Activated CD8-positive, alpha-beta T cell treated with anti-CD3 and anti-CD28 coated beads for 36 hours (primary cell): ENCODE results near the gene HACD3. TPM values are rescaled to one million over a fixed set of nuclear protein-coding genes. Genes with fewer than 3 reads are reported as not detected.

Experiments
- ATAC-seq: fragments of 200-7000 bp; cut with Tn5 transposase; one replicate; pipeline ENCODE4 v1.10.0; 2021; ENCODE audit warnings: mild to moderate bottlenecking, moderate library complexity
- CTCF ChIA-PET: fragments of 350-600 bp; sonication (Branson Sonifier 250); formaldehyde crosslinking; loops from one replicate; lab custom pipeline; 2021; ENCODE audit warnings: antibody characterized with exemption; lab: Charles Lee
- POLR2A ChIA-PET: fragments of 350-600 bp; sonication (Branson Sonifier 250); formaldehyde crosslinking; loops from one replicate; lab custom pipeline; 2021; ENCODE audit warnings: antibody characterized with exemption; lab: Charles Lee
- DNase-seq: peaks from one replicate; pipeline ENCODE4 v3.0.0-alpha.2; 2020
- H3K27ac Mint-ChIP-seq: one replicate; pipeline ENCODE4 v1.8.0; 2021; ENCODE audit warnings: mild to moderate bottlenecking, mixed read lengths
- H3K27me3 Mint-ChIP-seq: one replicate; pipeline ENCODE4 v1.8.0; 2021; ENCODE audit warnings: mixed read lengths
- H3K36me3 Mint-ChIP-seq: one replicate; pipeline ENCODE4 v1.8.0; 2021; ENCODE audit warnings: low read depth, mixed read lengths
- H3K4me1 Mint-ChIP-seq: one replicate; pipeline ENCODE4 v1.8.0; 2021; ENCODE audit warnings: low read depth, mixed read lengths
- H3K4me3 Mint-ChIP-seq: one replicate; pipeline ENCODE4 v1.8.0; 2021; ENCODE audit warnings: mild to moderate bottlenecking, moderate library complexity, mixed read lengths
- H3K9me3 Mint-ChIP-seq: one replicate; pipeline ENCODE4 v1.8.0; 2021; ENCODE audit warnings: mixed read lengths
- CTCF ChIP-seq: fragments of 200-600 bp; IDR thresholded peaks from one replicate; pipeline ENCODE4 v1.8.0; 2022; ENCODE audit warnings: antibody characterized with exemption, mild to moderate bottlenecking
- intact Hi-C: fragments of 100-400 bp; cut with micrococcal nuclease; formaldehyde crosslinking; loops from one replicate; pipeline ENCODE4 v1.10.0; 2022
- total RNA-seq, 2 experiments: library from RNA; stranded (reverse); gene quantifications; one replicate each; pipeline ENCODE4 v1.2.3, GENCODE V29; 2021

HACD3 gene
- total RNA-seq, 2 experiments from 2014 or later = 30.2 to 32.5 TPM

DNA sequence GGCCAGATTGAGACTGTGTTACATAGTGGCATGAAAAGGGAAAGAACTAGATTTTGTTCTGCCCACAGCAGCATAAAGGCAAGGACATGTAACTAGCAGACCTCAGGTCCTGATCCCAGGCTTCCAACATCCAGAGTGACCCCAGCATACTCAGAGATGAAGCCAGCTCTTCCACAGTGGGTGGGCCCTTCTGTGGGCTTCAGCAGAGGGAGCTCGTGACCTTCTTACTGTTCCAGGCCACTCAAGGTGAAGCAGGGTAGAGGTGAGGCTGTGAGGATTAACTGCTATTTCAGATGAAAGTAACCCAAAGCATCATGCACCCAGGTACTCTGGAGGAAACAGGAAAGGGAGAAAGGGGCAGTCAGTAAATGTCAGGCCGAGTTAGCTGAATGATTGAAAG is 90.6 kb downstream of the HACD3 start:
- TF ChIP-seq CTCF = no peak
- ChIA-PET CTCF (interaction anchor here (0.9 to 3.5 kb wide), 2 partner anchors 18 to 236 kb away, joined by 3 to 17 read pairs; no protein-coding TSS in a partner anchor), POLR2A (interaction anchor here (0.8 to 1.8 kb wide), 2 partner anchors 10 to 14 kb away, joined by 3 to 6 read pairs; partner anchors contain the start of gene INTS14)
- no peaks in the 10 kb centered on the region for H3K27me3 Mint-ChIP-seq
- ATAC-seq = no peak
- no peak overlapping the region for H3K4me3 Mint-ChIP-seq
- intact Hi-C loops = no loop called here
- DNase-seq = no peak
- no peaks in the 10 kb centered on the region for H3K4me1 Mint-ChIP-seq
- no peaks in the 10 kb centered on the region for H3K9me3 Mint-ChIP-seq
- no peaks in the 10 kb centered on the region for H3K36me3 Mint-ChIP-seq
- no peak overlapping the region for H3K27ac Mint-ChIP-seq

GRCh38 chr15:65621638-65622037 is 91.4 kb downstream of the HACD3 start, which contains the start of gene SLC24A1:
TSS of gene SLC24A1 (plus strand) at chr15:65621938. CDS start at chr15:65624081, 2,143 bp downstream.
- POLR2A ChIA-PET = interaction anchor here (0.8 to 1.8 kb wide), 2 partner anchors 11 to 15 kb away, joined by 3 to 6 read pairs; partner anchors contain the start of gene INTS14
- Mint-ChIP-seq H3K36me3 (no peaks in the 10 kb centered on the region), H3K4me1 (no peaks in the 10 kb centered on the region), H3K27ac (no peak within 1 kb of the TSS), H3K4me3 (no peak within 1 kb of the TSS), H3K9me3 (no peaks in the 10 kb centered on the region), H3K27me3 (no peaks in the 10 kb centered on the region)
- intact Hi-C loops = no loop called here
- CTCF ChIA-PET = interaction anchor here (0.9 to 3.5 kb wide), 3 partner anchors 17 to 237 kb away, joined by 3 to 17 read pairs (median 3); no protein-coding TSS in a partner anchor
- no peak for TF ChIP-seq CTCF
- ATAC-seq = no peak
- DNase-seq = no peak

DNA sequence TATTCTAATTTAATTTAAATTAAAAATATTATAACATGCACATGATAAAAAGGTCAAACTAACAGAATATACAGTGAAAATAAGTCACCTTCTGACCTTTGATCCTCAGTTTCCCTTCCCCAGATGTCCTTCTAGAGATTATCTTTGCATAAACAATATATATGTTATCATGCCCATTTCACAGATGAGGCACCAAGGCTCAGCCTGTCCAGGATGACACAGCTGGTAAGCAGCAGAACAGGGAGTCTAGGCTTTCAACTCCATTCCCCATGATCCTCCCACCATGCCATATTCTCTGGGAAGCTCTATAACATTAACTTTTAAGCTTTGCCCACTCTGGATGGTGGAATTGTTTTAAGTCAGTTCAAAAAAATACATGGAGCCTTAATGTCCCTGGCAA is 92.8 kb downstream of the HACD3 start:
- ATAC-seq (no peak), DNase-seq (no peak)
- intact Hi-C loops = no loop called here
- CTCF ChIA-PET = interaction anchor here (0.8 to 3.5 kb wide), 2 partner anchors 15 to 238 kb away, joined by 3 to 17 read pairs; no protein-coding TSS in a partner anchor
- Mint-ChIP-seq H3K9me3 (no peaks in the 10 kb centered on the region), H3K36me3 (no peaks in the 10 kb centered on the region), H3K27me3 (no peaks in the 10 kb centered on the region), H3K4me1 (no peaks in the 10 kb centered on the region), H3K4me3 (no peak overlapping the region), H3K27ac (no peak overlapping the region)
- no peak for TF ChIP-seq CTCF
- POLR2A ChIA-PET = no interaction called here

DNA sequence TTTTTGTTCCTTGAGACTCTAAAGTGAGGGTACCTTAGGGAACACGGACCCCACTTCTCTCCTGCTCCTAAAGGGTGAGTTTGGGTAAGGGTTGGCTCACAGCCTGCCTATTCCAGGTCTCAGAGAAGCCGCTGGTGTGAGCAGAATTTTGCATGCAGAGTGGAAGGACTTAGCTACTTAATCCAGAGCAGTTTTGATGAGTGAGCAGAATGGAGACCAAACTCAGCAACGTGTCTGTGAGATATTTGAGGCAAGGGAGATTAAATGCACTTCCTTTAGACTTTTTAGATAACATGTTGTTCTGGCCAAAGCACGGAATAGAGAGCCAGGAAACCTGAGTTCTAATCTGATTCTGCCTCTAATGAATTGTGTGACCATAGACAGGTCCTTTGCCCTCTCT is 96.6 kb downstream of the HACD3 start:
- no peak for TF ChIP-seq CTCF
- no peaks in the 10 kb centered on the region for H3K27me3 Mint-ChIP-seq
- ChIA-PET CTCF (no interaction called here), POLR2A (no interaction called here)
- H3K27ac Mint-ChIP-seq = no peak overlapping the region
- no peaks in the 10 kb centered on the region for H3K9me3 Mint-ChIP-seq
- intact Hi-C loops = no loop called here
- peaks cover 6% of the 10 kb centered on the region for H3K4me1 Mint-ChIP-seq
- ATAC-seq (no peak), DNase-seq (no peak)
- no peak overlapping the region for H3K4me3 Mint-ChIP-seq
- no peaks in the 10 kb centered on the region for H3K36me3 Mint-ChIP-seq

Other genes with a start within 250 kb of the HACD3 start
- 10 to 100 TPM; 17.9 to 20.5 TPM for gene PARP16, start 243.6 kb upstream of the HACD3 start, total RNA-seq
- gene RNU5A-1, start 234.4 kb upstream of the HACD3 start, total RNA-seq = not detected
- not detected for gene RNU5B-1, start 225.8 kb upstream of the HACD3 start, total RNA-seq
- gene IGDCC3, start 152.5 kb upstream of the HACD3 start, total RNA-seq = not detected
- under 1 TPM; 0.20 to 0.31 TPM for gene IGDCC4, start 107.5 kb upstream of the HACD3 start, total RNA-seq
- gene DPP8, start 12.8 kb upstream of the HACD3 start, total RNA-seq = 10 to 100 TPM; 27.7 to 32.6 TPM
- 10 to 100 TPM; 47.4 to 48.1 TPM for gene INTS14, start 80.7 kb downstream of the HACD3 start, total RNA-seq
- gene SLC24A1, start 91.5 kb downstream of the HACD3 start, total RNA-seq = 1 to 10 TPM; 6.8 to 7.6 TPM